OCI-LY1 (cell line): ENCODE data around the gene EGFL8.
A peak's percentile ranks its signal among the peaks of the same experiment; 100 is the strongest.

ENCODE experiments used
- H2AFZ ChIP-seq: fragments of 200-600 bp; sonication (generic), shearing (Covaris generic); 2 replicates; pipeline ENCODE4 v1.6.0; 2014; ENCODE audit warnings: antibody characterized with exemption, mild to moderate bottlenecking, low read length
- H3F3A ChIP-seq: fragments of 200-600 bp; sonication (generic), shearing (Covaris generic); 2 replicates; pipeline ENCODE4 v1.6.0; 2014; ENCODE audit warnings: mild to moderate bottlenecking, antibody characterized with exemption, low read length, moderate library complexity; ENCODE audit not compliant: insufficient read depth
- H3K27ac ChIP-seq: fragments of 200-600 bp; sonication (generic); 2 replicates; pipeline ENCODE4 v1.5.1; 2014; ENCODE audit warnings: low read length, mixed run types, mild to moderate bottlenecking, low read depth; ENCODE audit not compliant: poor library complexity, severe bottlenecking
- H3K27me3 ChIP-seq: fragments of 200-600 bp; sonication (generic); 2 replicates; pipeline ENCODE4 v1.6.0; 2014; ENCODE audit warnings: antibody characterized with exemption, mild to moderate bottlenecking, low read length, moderate library complexity; ENCODE audit not compliant: insufficient read depth
- H3K36me3 ChIP-seq: fragments of 200-600 bp; sonication (generic); 2 replicates; pipeline ENCODE4 v1.6.1; 2014; ENCODE audit warnings: mild to moderate bottlenecking, antibody characterized with exemption, low read length, moderate library complexity, mixed read lengths; ENCODE audit not compliant: insufficient read depth
- H3K4me1 ChIP-seq: fragments of 200-600 bp; sonication (generic); 2 replicates; pipeline ENCODE4 v1.5.1; 2014; ENCODE audit warnings: mild to moderate bottlenecking, low read length, moderate library complexity; ENCODE audit not compliant: insufficient read depth, severe bottlenecking
- H3K4me2 ChIP-seq: fragments of 200-600 bp; sonication (generic), shearing (Covaris generic); 2 replicates; pipeline ENCODE4 v1.6.1; 2014; ENCODE audit warnings: low read length
- H3K4me3 ChIP-seq: fragments of 200-600 bp; sonication (generic); 2 replicates; pipeline ENCODE4 v1.5.1; 2014; ENCODE audit warnings: low read length, low read depth, mild to moderate bottlenecking, mixed read lengths; ENCODE audit not compliant: poor library complexity, severe bottlenecking
- H3K79me2 ChIP-seq: fragments of 200-600 bp; shearing (Covaris generic); 2 replicates; pipeline ENCODE4 v1.6.1; 2016; ENCODE audit warnings: mixed run types, low read length, mixed read lengths; ENCODE audit not compliant: insufficient read depth
- H3K9ac ChIP-seq: fragments of 200-600 bp; sonication (generic), shearing (Covaris generic); 2 replicates; pipeline ENCODE4 v1.6.1; 2014; ENCODE audit warnings: mild to moderate bottlenecking, low read length, mixed read lengths
- H3K9me2 ChIP-seq: fragments of 200-600 bp; sonication (generic), shearing (Covaris generic); 2 replicates; pipeline ENCODE4 v1.6.1; 2014; ENCODE audit warnings: low read depth, mild to moderate bottlenecking, low read length, mixed read lengths
- H3K9me3 ChIP-seq: fragments of 200-600 bp; shearing (Covaris generic); 2 replicates; pipeline ENCODE4 v1.6.1; 2014; ENCODE audit warnings: low read length, mixed read lengths
- H4K20me1 ChIP-seq: fragments of 200-600 bp; sonication (generic), shearing (Covaris generic); 2 replicates; pipeline ENCODE4 v1.6.0; 2016; ENCODE audit warnings: mild to moderate bottlenecking, low read length; ENCODE audit not compliant: insufficient read depth
- CTCF ChIP-seq: fragments of 200-600 bp; sonication (generic), shearing (Covaris generic); IDR thresholded peaks from 2 replicates; pipeline ENCODE4 v1.5.1; 2017; ENCODE audit warnings: mild to moderate bottlenecking, antibody characterized with exemption, low read length, moderate library complexity, mixed read lengths
- EZH2 ChIP-seq: fragments of 200-600 bp; sonication (generic), shearing (Covaris generic); IDR thresholded peaks from 2 replicates; pipeline ENCODE4 v1.8.0; 2017; ENCODE audit warnings: borderline replicate concordance, mixed run types, mild to moderate bottlenecking, antibody characterized with exemption, low read length, moderate library complexity, mixed read lengths

The EGFL8 gene

DNA sequence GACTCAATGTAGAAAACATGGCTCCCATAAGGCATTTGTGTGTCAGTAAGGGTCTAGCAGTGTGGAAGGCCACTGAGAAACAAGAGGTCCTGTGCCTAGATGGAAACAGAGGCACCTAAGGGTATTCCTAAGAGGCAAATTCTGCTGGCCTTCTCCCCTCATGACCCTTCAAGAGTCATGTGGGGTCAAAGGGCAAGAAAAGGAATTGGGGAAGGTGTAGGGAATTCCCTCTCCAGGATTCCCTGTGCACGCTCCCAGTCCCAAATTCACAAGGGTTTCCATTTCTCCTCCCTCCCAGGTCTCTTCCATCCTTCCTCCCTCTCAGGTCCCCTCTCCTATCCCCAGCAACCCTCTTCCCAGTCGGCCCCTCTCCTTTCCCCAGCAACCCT, 10.9 kb downstream of the EGFL8 start:
- peak overlapping the region; percentile 96 for H3K4me2 ChIP-seq
- peaks cover 12% of the 10 kb centered on the region; the same call in 1 of the 2 replicates for H3K79me2 ChIP-seq
- no peaks in the 10 kb centered on the region for H3F3A ChIP-seq
- no peaks in the 10 kb centered on the region for H3K27me3 ChIP-seq
- no peaks in the 10 kb centered on the region for H3K9me2 ChIP-seq
- no peak for TF ChIP-seq EZH2
- no peak for TF ChIP-seq CTCF
- H3K27ac ChIP-seq, result peak overlapping the region; percentile 20
- no peak overlapping the region for H2AFZ ChIP-seq
- peaks cover 56% of the 10 kb centered on the region for H3K4me1 ChIP-seq
- H3K9ac ChIP-seq, result peak overlapping the region; percentile 96
- no peaks in the 10 kb centered on the region for H4K20me1 ChIP-seq
- no peaks in the 10 kb centered on the region for H3K9me3 ChIP-seq
- H3K36me3 ChIP-seq, result peaks cover 16% of the 10 kb centered on the region; the same call in 1 of the 2 replicates
- peak overlapping the region; percentile 91 for H3K4me3 ChIP-seq

GRCh38 chr6:32175711-32176475, 11.5 kb downstream of the EGFL8 start, which contains the start of gene AGPAT1:
Gene AGPAT1, minus strand, starts transcription at chr6:32176084. Its CDS starts 4,588 bp downstream, at chr6:32171496.
- Histone ChIP-seq H3K36me3 (peaks cover 15% of the 10 kb centered on the region; the same call in 1 of the 2 replicates), H3K4me1 (peaks cover 56% of the 10 kb centered on the region), H3F3A (no peaks in the 10 kb centered on the region), H3K27me3 (no peaks in the 10 kb centered on the region), H3K9me3 (no peaks in the 10 kb centered on the region), H3K9ac (peak within 1 kb of the TSS; percentile 96), H3K4me2 (peak within 1 kb of the TSS; percentile 96), H2AFZ (no peak within 1 kb of the TSS), H3K9me2 (no peaks in the 10 kb centered on the region), H3K27ac (peak within 1 kb of the TSS; percentile 87), H3K4me3 (peak within 1 kb of the TSS; percentile 91), H4K20me1 (no peaks in the 10 kb centered on the region), H3K79me2 (peaks cover 12% of the 10 kb centered on the region; the same call in 1 of the 2 replicates)
- TF ChIP-seq EZH2, result no peak
- TF ChIP-seq CTCF, result no peak

DNA sequence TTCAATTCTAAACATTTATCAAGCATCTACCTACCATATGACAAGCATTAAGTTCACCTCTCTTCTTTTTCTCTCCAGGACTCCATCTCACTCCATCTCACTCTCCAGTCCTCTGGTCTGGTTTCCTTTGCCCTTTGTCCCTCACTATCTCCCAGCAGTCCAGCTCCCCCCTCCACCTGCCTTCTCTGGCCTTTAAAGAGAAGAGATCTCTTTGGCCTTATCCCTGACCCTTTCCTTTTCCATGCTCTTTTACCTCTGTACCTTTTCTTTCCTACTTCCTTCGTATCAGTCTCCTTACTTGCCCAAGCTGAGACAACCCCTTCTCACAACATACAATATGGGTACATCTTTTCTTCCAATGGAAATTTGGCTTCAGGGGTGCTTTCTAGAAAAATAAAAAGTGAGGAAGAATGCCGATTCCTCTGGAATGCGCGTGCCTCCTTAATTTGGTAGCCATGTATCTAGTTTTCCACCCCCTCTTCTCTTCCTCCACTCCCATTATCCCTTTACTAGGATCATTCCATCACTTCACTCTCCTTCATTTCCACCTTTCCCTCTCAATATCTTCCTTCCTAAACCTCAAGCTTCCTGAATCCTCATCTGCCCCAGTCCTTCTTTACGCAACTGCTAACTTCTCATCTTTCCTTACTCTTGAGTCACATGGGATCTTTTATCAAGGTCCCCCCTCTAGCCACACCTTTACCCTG, 12.2 kb downstream of the EGFL8 start:
- no peak for TF ChIP-seq EZH2
- no peak for TF ChIP-seq CTCF
- H3K4me1 ChIP-seq, result peaks cover 56% of the 10 kb centered on the region
- H3K27ac ChIP-seq, result peak overlapping the region; percentile 87
- peaks cover 19% of the 10 kb centered on the region; the same call in 1 of the 2 replicates for H3K36me3 ChIP-seq
- peak overlapping the region; percentile 91 for H3K4me3 ChIP-seq
- H3K4me2 ChIP-seq, result peak overlapping the region; percentile 80
- no peaks in the 10 kb centered on the region for H3F3A ChIP-seq
- H3K9ac ChIP-seq, result peak overlapping the region; percentile 70
- no peaks in the 10 kb centered on the region for H3K27me3 ChIP-seq
- peaks cover 12% of the 10 kb centered on the region; the same call in 1 of the 2 replicates for H3K79me2 ChIP-seq
- no peaks in the 10 kb centered on the region for H4K20me1 ChIP-seq
- no peaks in the 10 kb centered on the region for H3K9me3 ChIP-seq
- no peak overlapping the region for H2AFZ ChIP-seq
- H3K9me2 ChIP-seq, result no peaks in the 10 kb centered on the region
